Esophagus squamous epithelium (tissue), 5 donors: ENCODE data around the gene HIGD2B. TPM values are rescaled to one million over a fixed set of nuclear protein-coding genes. Genes with fewer than 3 reads are reported as not detected.
"Not testable (repeated sequence)": the region's sequence is repeated elsewhere in the genome, so short reads cannot be mapped to it uniquely, and the experiment has no call there.

Source experiments
- DNase-seq: peaks from one replicate; lab custom pipeline; 2025; lab: John Stamatoyannopoulos, UW
- H3K27ac ChIP-seq, 4 donors: fragments of 200-600 bp; sonication (generic); one replicate each; pipeline ENCODE4 v1.5.1; 2016 to 2019; ENCODE audit warnings: mild to moderate bottlenecking in 1 of 4
- H3K27me3 ChIP-seq, 4 donors: fragments of 200-600 bp; sonication (generic); 1 replicate in 3 of 4; 2 replicates in 1 of 4; pipeline versions ENCODE4 v1.5.1 to v1.6.0; 2017 to 2021; ENCODE audit warnings: antibody characterized with exemption in 1 of 4
- H3K36me3 ChIP-seq, 3 donors: fragments of 200-600 bp; sonication (generic); one replicate each; pipeline ENCODE4 v1.5.1; 2016 to 2019
- H3K4me1 ChIP-seq, 3 donors: fragments of 200-600 bp; sonication (generic); one replicate each; pipeline ENCODE4 v1.5.1; 2017 to 2019
- H3K4me3 ChIP-seq, 4 donors: fragments of 200-600 bp; sonication (generic); 1 replicate in 3 of 4; 2 replicates in 1 of 4; pipeline ENCODE4 v1.5.1; 2016 to 2019; ENCODE audit warnings: mild to moderate bottlenecking in 2 of 4, moderate library complexity in 1 of 4
- H3K9me3 ChIP-seq, 3 donors: fragments of 200-600 bp; sonication (generic); one replicate each; pipeline ENCODE4 v1.5.1; 2016 to 2019
- CTCF ChIP-seq, 6 experiments: fragments of 450-650 bp in 4 of 6; fragments of 200-600 bp in 2 of 6; sonication (generic) in 2 of 6; IDR thresholded peaks; one replicate each; pipeline ENCODE4 v1.5.1; 2016 to 2019; ENCODE audit warnings: antibody characterized with exemption in 6 of 6, mild to moderate bottlenecking in 4 of 6, moderate library complexity in 4 of 6
- POLR2A ChIP-seq, 4 donors: fragments of 450-650 bp; IDR thresholded peaks; one replicate each; pipeline ENCODE4 v1.6.1; 2017; ENCODE audit warnings: antibody characterized with exemption in 4 of 4, mild to moderate bottlenecking in 4 of 4, moderate library complexity in 3 of 4
- WGBS, 2 donors: methylation state at CpG; one replicate each; pipeline ENCODE4 v1.1.5; 2018; 5-methylcytosine and 5-hydroxymethylcytosine counted together
- intact Hi-C: fragments of 100-400 bp; cut with DNase I; formaldehyde crosslinking; loops from one replicate; pipeline ENCODE4 v1.15.0; 2022
- total RNA-seq, 4 donors: library from RNA; depleted of rRNA; stranded (reverse); fragments of >200 nt; gene quantifications; one replicate each; pipeline ENCODE4 v1.1.0, GENCODE V29; 2016
- donor health status: DM: yes; HTN: yes; CAD: no.

The HIGD2B gene
- total RNA-seq, 4 donors from 2014 or later, result not detected

GRCh38 chr15:72732086-72732485, 46.1 kb upstream of the HIGD2B start:
- no peak for DNase-seq
- no peak for TF ChIP-seq POLR2A (IDR thresholded peaks at IDR 0.05)
- TF ChIP-seq CTCF (IDR thresholded peaks at IDR 0.05), result no peak
- intact Hi-C loops, result no loop called here
- Histone ChIP-seq H3K4me1 (no peaks in the 10 kb centered on the region), H3K4me3 (no peak overlapping the region), H3K9me3 (no peaks in the 10 kb centered on the region), H3K27me3 (no peaks in the 10 kb centered on the region), H3K36me3 (peaks cover 0 to 84% (median 14%) of the 10 kb centered on the region in 3 donors), H3K27ac (no peak overlapping the region)

GRCh38 chr15:72728821-72729220, 42.8 kb upstream of the HIGD2B start:
- Histone ChIP-seq H3K27me3 (no peaks in the 10 kb centered on the region), H3K27ac (no peak overlapping the region), H3K4me3 (no peak overlapping the region), H3K36me3 (peaks cover 0 to 78% (median 7%) of the 10 kb centered on the region in 3 donors), H3K4me1 (no peaks in the 10 kb centered on the region), H3K9me3 (no peaks in the 10 kb centered on the region)
- intact Hi-C loops, result no loop called here
- no peak for DNase-seq
- TF ChIP-seq CTCF (IDR thresholded peaks at IDR 0.05) (no peak), POLR2A (IDR thresholded peaks at IDR 0.05) (no peak)
- 88 to 100% methylated on average over 1 of the region's 1 CpG for WGBS, 2 donors

GRCh38 chr15:72728249-72728648, 42.3 kb upstream of the HIGD2B start:
- 88 to 91% methylated on average over 1 of the region's 1 CpG for WGBS, 2 donors
- H3K27me3 ChIP-seq, H3K9me3 ChIP-seq, intact Hi-C loops, H3K4me3 ChIP-seq, DNase-seq, H3K27ac ChIP-seq, H3K4me1 ChIP-seq: not testable (repeated sequence)
- peaks cover 0 to 81% (median 7%) of the 10 kb centered on the region in 3 donors for H3K36me3 ChIP-seq

GRCh38 chr15:72727154-72727553, 41.2 kb upstream of the HIGD2B start:
- H3K36me3 ChIP-seq, result peaks cover 0 to 78% (median 0%) of the 10 kb centered on the region in 3 donors
- intact Hi-C loops, result no loop called here
- no peak overlapping the region for H3K4me3 ChIP-seq
- DNase-seq, result no peak
- no peaks in the 10 kb centered on the region for H3K4me1 ChIP-seq
- H3K9me3 ChIP-seq, result no peaks in the 10 kb centered on the region
- no peaks in the 10 kb centered on the region for H3K27me3 ChIP-seq
- no peak overlapping the region for H3K27ac ChIP-seq
- TF ChIP-seq CTCF (IDR thresholded peaks at IDR 0.05) (no peak), POLR2A (IDR thresholded peaks at IDR 0.05) (no peak)

GRCh38 chr15:72725851-72726250, 39.9 kb upstream of the HIGD2B start:
- intact Hi-C loops, H3K27me3 ChIP-seq, H3K27ac ChIP-seq, H3K4me1 ChIP-seq, H3K4me3 ChIP-seq, H3K9me3 ChIP-seq, DNase-seq: not testable (repeated sequence)
- WGBS, 2 donors, result 94 to 95% methylated on average over 5 to 6 of the region's 6 CpGs
- peaks cover 0 to 64% (median 0%) of the 10 kb centered on the region in 3 donors for H3K36me3 ChIP-seq

- intact Hi-C loops, result no loop called here
- TF ChIP-seq POLR2A (IDR thresholded peaks at IDR 0.05) (no peak), CTCF (IDR thresholded peaks at IDR 0.05) (no peak)
- DNase-seq, result no peak
- H3K27ac ChIP-seq, result no peak overlapping the region
- H3K9me3 ChIP-seq, result no peaks in the 10 kb centered on the region
- 74 to 85% methylated on average over 3 of the region's 3 CpGs for WGBS, 2 donors
- H3K4me3 ChIP-seq, result no peak overlapping the region
- no peaks in the 10 kb centered on the region for H3K27me3 ChIP-seq
- H3K36me3 ChIP-seq, result peaks cover 0 to 60% (median 0%) of the 10 kb centered on the region in 3 donors
- H3K4me1 ChIP-seq, result no peaks in the 10 kb centered on the region
Observed at GRCh38 chr15:72725446-72725845, 39.5 kb upstream of the HIGD2B start.
